ENCODE results near the gene E2F8.

Gene E2F8

GRCh38 chr11:19220903-19221724 lies 19.6 kb downstream of the E2F8 start:
- no peak for DNase-seq (ENCODE audit: low read depth)

GRCh38 chr11:19218786-19219460 lies 21.8 kb downstream of the E2F8 start:
- DNase-seq (ENCODE audit: low read depth) = no peak

GRCh38 chr11:19218216-19218615 lies 22.5 kb downstream of the E2F8 start:
- no peak for DNase-seq (ENCODE audit: low read depth)

- DNase-seq (ENCODE audit: low read depth) = no peak
These were observed 23.9 kb downstream of the E2F8 start for GRCh38 chr11:19216709-19217374.

- DNase-seq (ENCODE audit: low read depth) = no peak
These were observed 24.7 kb downstream of the E2F8 start for GRCh38 chr11:19216021-19216420.

GRCh38 chr11:19209617-19210370 lies 31.0 kb downstream of the E2F8 start:
- DNase-seq (ENCODE audit: low read depth) = no peak

- DNase-seq (ENCODE audit: low read depth) = no peak
These were observed 31.7 kb downstream of the E2F8 start for GRCh38 chr11:19208959-19209546.

- no peak for DNase-seq (ENCODE audit: low read depth)
These were observed 32.6 kb downstream of the E2F8 start for GRCh38 chr11:19208181-19208580.

GRCh38 chr11:19204836-19205235 lies 35.9 kb downstream of the E2F8 start:
- DNase-seq (ENCODE audit: low read depth) = no peak

GRCh38 chr11:19201737-19202605 lies 38.8 kb downstream of the E2F8 start, which contains the start of gene CSRP3:
CSRP3 (minus strand) TSS chr11:19201983; CDS start chr11:19192448, 9,535 bp downstream.
- DNase-seq (ENCODE audit: low read depth) = no peak

- peak; percentile 28 for DNase-seq (ENCODE audit: low read depth)
These were observed 40.1 kb downstream of the E2F8 start for GRCh38 chr11:19200410-19201201.

GRCh38 chr11:19199771-19200170 lies 41.0 kb downstream of the E2F8 start:
- DNase-seq (ENCODE audit: low read depth) = no peak

- no peak for DNase-seq (ENCODE audit: low read depth)
These were observed 41.7 kb downstream of the E2F8 start for GRCh38 chr11:19199048-19199447.

GRCh38 chr11:19196432-19196831 lies 44.3 kb downstream of the E2F8 start:
- DNase-seq (ENCODE audit: low read depth) = no peak

GRCh38 chr11:19194620-19195308 lies 46.0 kb downstream of the E2F8 start:
- DNase-seq (ENCODE audit: low read depth) = no peak

- DNase-seq (ENCODE audit: low read depth) = no peak
These were observed 46.8 kb downstream of the E2F8 start for GRCh38 chr11:19193916-19194315.

- no peak for DNase-seq (ENCODE audit: low read depth)
These were observed 49.1 kb downstream of the E2F8 start for GRCh38 chr11:19191530-19192169.

GRCh38 chr11:19187833-19188258 lies 52.9 kb downstream of the E2F8 start:
- DNase-seq (ENCODE audit: low read depth) = no peak

Measured in fibroblast of the conjunctiva (primary cell).